ENCODE data around the gene E2F8.

E2F8 gene

GRCh38 chr11:19253153-19253745 lies 12.5 kb upstream of the E2F8 start:
- POLR2A ChIA-PET = no interaction called here
- Histone ChIP-seq H3K27ac (ENCODE audit: insufficient read depth in 1 of 2, low read depth in 1 of 2, low read length in 2 of 2, poor library complexity in 1 of 2, severe bottlenecking in 2 of 2) (no peak overlapping the region), H3K9me3 (ENCODE audit: control extremely low read depth in 1 of 5, control insufficient read depth in 4 of 5, insufficient read depth in 2 of 5, low read depth in 1 of 5, low read length in 4 of 5) (no peaks in the 10 kb centered on the region), H3K36me3 (ENCODE audit: control insufficient read depth in 4 of 4, insufficient read depth in 4 of 4, low read length in 3 of 4) (no peaks in the 10 kb centered on the region), H3K27me3 (replicated peaks in 2 of 5; ENCODE audit: control insufficient read depth in 4 of 5, insufficient read depth in 5 of 5, low read length in 4 of 5) (no peaks in the 10 kb centered on the region), H3K4me3 (ENCODE audit: control insufficient read depth in 1 of 7, extremely low read depth in 1 of 7, insufficient read depth in 4 of 7, low read depth in 2 of 7, low read length in 6 of 7) (no peak overlapping the region), H3K4me1 (ENCODE audit: control extremely low read depth in 1 of 4, control insufficient read depth in 4 of 4, insufficient read depth in 4 of 4, low read length in 3 of 4) (peaks cover 0 to 8% (median 5%) of the 10 kb centered on the region in 4 experiments)
- DNase-seq = no peak
- 96% methylated on average over 3 of the region's 7 CpGs for WGBS (ENCODE audit: insufficient coverage)
- CTCF ChIA-PET = interaction anchor here (1.0 to 1.9 kb wide), 3 partner anchors 10 to 301 kb away, joined by 3 to 5 read pairs (median 3); no protein-coding TSS in a partner anchor

GRCh38 chr11:19252394-19253152 lies 11.8 kb upstream of the E2F8 start:
- Histone ChIP-seq H3K4me3 (ENCODE audit: control insufficient read depth in 1 of 7, extremely low read depth in 1 of 7, insufficient read depth in 4 of 7, low read depth in 2 of 7, low read length in 6 of 7) (no peak overlapping the region), H3K36me3 (ENCODE audit: control insufficient read depth in 4 of 4, insufficient read depth in 4 of 4, low read length in 3 of 4) (no peaks in the 10 kb centered on the region), H3K27ac (ENCODE audit: insufficient read depth in 1 of 2, low read depth in 1 of 2, low read length in 2 of 2, poor library complexity in 1 of 2, severe bottlenecking in 2 of 2) (no peak overlapping the region), H3K9me3 (ENCODE audit: control extremely low read depth in 1 of 5, control insufficient read depth in 4 of 5, insufficient read depth in 2 of 5, low read depth in 1 of 5, low read length in 4 of 5) (no peaks in the 10 kb centered on the region), H3K4me1 (ENCODE audit: control extremely low read depth in 1 of 4, control insufficient read depth in 4 of 4, insufficient read depth in 4 of 4, low read length in 3 of 4) (peaks cover 0 to 8% (median 5%) of the 10 kb centered on the region in 4 experiments), H3K27me3 (replicated peaks in 2 of 5; ENCODE audit: control insufficient read depth in 4 of 5, insufficient read depth in 5 of 5, low read length in 4 of 5) (no peaks in the 10 kb centered on the region)
- 96% methylated on average over 4 of the region's 8 CpGs for WGBS (ENCODE audit: insufficient coverage)
- CTCF ChIA-PET = interaction anchor here (1.0 to 1.9 kb wide), 3 partner anchors 11 to 302 kb away, joined by 3 to 5 read pairs (median 3); no protein-coding TSS in a partner anchor
- DNase-seq = no peak
- POLR2A ChIA-PET = no interaction called here

- CTCF ChIA-PET = interaction anchor here (1.2 kb wide), 1 partner anchor 8 kb away, joined by 3 read pairs; no protein-coding TSS in a partner anchor
- no peaks in the 10 kb centered on the region for H3K9me3 ChIP-seq (ENCODE audit: control extremely low read depth in 1 of 5, control insufficient read depth in 4 of 5, insufficient read depth in 2 of 5, low read depth in 1 of 5, low read length in 4 of 5)
- POLR2A ChIA-PET = no interaction called here
- no peak overlapping the region for H3K27ac ChIP-seq (ENCODE audit: insufficient read depth in 1 of 2, low read depth in 1 of 2, low read length in 2 of 2, poor library complexity in 1 of 2, severe bottlenecking in 2 of 2)
- H3K36me3 ChIP-seq (ENCODE audit: control insufficient read depth in 4 of 4, insufficient read depth in 4 of 4, low read length in 3 of 4) = no peaks in the 10 kb centered on the region
- peaks cover 0 to 8% (median 5%) of the 10 kb centered on the region in 4 experiments for H3K4me1 ChIP-seq (ENCODE audit: control extremely low read depth in 1 of 4, control insufficient read depth in 4 of 4, insufficient read depth in 4 of 4, low read length in 3 of 4)
- DNase-seq = no peak
- no peak overlapping the region for H3K4me3 ChIP-seq (ENCODE audit: control insufficient read depth in 1 of 7, extremely low read depth in 1 of 7, insufficient read depth in 4 of 7, low read depth in 2 of 7, low read length in 6 of 7)
- H3K27me3 ChIP-seq (replicated peaks in 2 of 5; ENCODE audit: control insufficient read depth in 4 of 5, insufficient read depth in 5 of 5, low read length in 4 of 5) = no peaks in the 10 kb centered on the region
Observed at GRCh38 chr11:19251577-19251976, 10.8 kb upstream of the E2F8 start.

- POLR2A ChIA-PET = no interaction called here
- Histone ChIP-seq H3K4me1 (ENCODE audit: control extremely low read depth in 1 of 4, control insufficient read depth in 4 of 4, insufficient read depth in 4 of 4, low read length in 3 of 4) (peaks cover 0 to 23% (median 12%) of the 10 kb centered on the region in 4 experiments), H3K9me3 (ENCODE audit: control extremely low read depth in 1 of 5, control insufficient read depth in 4 of 5, insufficient read depth in 2 of 5, low read depth in 1 of 5, low read length in 4 of 5) (no peaks in the 10 kb centered on the region), H3K27ac (ENCODE audit: insufficient read depth in 1 of 2, low read depth in 1 of 2, low read length in 2 of 2, poor library complexity in 1 of 2, severe bottlenecking in 2 of 2) (no peak overlapping the region), H3K27me3 (replicated peaks in 2 of 5; ENCODE audit: control insufficient read depth in 4 of 5, insufficient read depth in 5 of 5, low read length in 4 of 5) (peaks cover 0 to 13% (median 8%) of the 10 kb centered on the region in 5 experiments), H3K4me3 (ENCODE audit: control insufficient read depth in 1 of 7, extremely low read depth in 1 of 7, insufficient read depth in 4 of 7, low read depth in 2 of 7, low read length in 6 of 7) (no peak overlapping the region), H3K36me3 (ENCODE audit: control insufficient read depth in 4 of 4, insufficient read depth in 4 of 4, low read length in 3 of 4) (no peaks in the 10 kb centered on the region)
- no peak for DNase-seq
- WGBS (ENCODE audit: insufficient coverage) = 100% methylated on average over 1 of the region's 1 CpG
- CTCF ChIA-PET = interaction anchor here (0.9 to 1.4 kb wide), 3 partner anchors 11 to 169 kb away, joined by 3 to 4 read pairs (median 3); no protein-coding TSS in a partner anchor
Observed at GRCh38 chr11:19246816-19247215, 6.1 kb upstream of the E2F8 start.

- WGBS (ENCODE audit: insufficient coverage) = 100% methylated on average over 2 of the region's 5 CpGs
- Histone ChIP-seq H3K9me3 (ENCODE audit: control extremely low read depth in 1 of 5, control insufficient read depth in 4 of 5, insufficient read depth in 2 of 5, low read depth in 1 of 5, low read length in 4 of 5) (no peaks in the 10 kb centered on the region), H3K36me3 (ENCODE audit: control insufficient read depth in 4 of 4, insufficient read depth in 4 of 4, low read length in 3 of 4) (no peaks in the 10 kb centered on the region), H3K27me3 (replicated peaks in 2 of 5; ENCODE audit: control insufficient read depth in 4 of 5, insufficient read depth in 5 of 5, low read length in 4 of 5) (peaks cover 0 to 15% (median 9%) of the 10 kb centered on the region in 5 experiments), H3K4me3 (ENCODE audit: control insufficient read depth in 1 of 7, extremely low read depth in 1 of 7, insufficient read depth in 4 of 7, low read depth in 2 of 7, low read length in 6 of 7) (no peak overlapping the region), H3K27ac (ENCODE audit: insufficient read depth in 1 of 2, low read depth in 1 of 2, low read length in 2 of 2, poor library complexity in 1 of 2, severe bottlenecking in 2 of 2) (no peak overlapping the region), H3K4me1 (ENCODE audit: control extremely low read depth in 1 of 4, control insufficient read depth in 4 of 4, insufficient read depth in 4 of 4, low read length in 3 of 4) (peaks cover 0 to 28% (median 16%) of the 10 kb centered on the region in 4 experiments)
- POLR2A ChIA-PET = no interaction called here
- DNase-seq = no peak
- CTCF ChIA-PET = no interaction called here
Observed at GRCh38 chr11:19245351-19245750, 4.6 kb upstream of the E2F8 start.

- Histone ChIP-seq H3K36me3 (ENCODE audit: control insufficient read depth in 4 of 4, insufficient read depth in 4 of 4, low read length in 3 of 4) (no peaks in the 10 kb centered on the region), H3K4me1 (ENCODE audit: control extremely low read depth in 1 of 4, control insufficient read depth in 4 of 4, insufficient read depth in 4 of 4, low read length in 3 of 4) (peaks cover 2 to 34% (median 19%) of the 10 kb centered on the region in 4 experiments), H3K9me3 (ENCODE audit: control extremely low read depth in 1 of 5, control insufficient read depth in 4 of 5, insufficient read depth in 2 of 5, low read depth in 1 of 5, low read length in 4 of 5) (no peaks in the 10 kb centered on the region), H3K27ac (ENCODE audit: insufficient read depth in 1 of 2, low read depth in 1 of 2, low read length in 2 of 2, poor library complexity in 1 of 2, severe bottlenecking in 2 of 2) (no peak overlapping the region), H3K27me3 (replicated peaks in 2 of 5; ENCODE audit: control insufficient read depth in 4 of 5, insufficient read depth in 5 of 5, low read length in 4 of 5) (peaks cover 0 to 15% (median 9%) of the 10 kb centered on the region in 5 experiments), H3K4me3 (ENCODE audit: control insufficient read depth in 1 of 7, extremely low read depth in 1 of 7, insufficient read depth in 4 of 7, low read depth in 2 of 7, low read length in 6 of 7) (no peak overlapping the region)
- CTCF ChIA-PET = no interaction called here
- POLR2A ChIA-PET = no interaction called here
- WGBS (ENCODE audit: insufficient coverage) = 79% methylated on average over 2 of the region's 2 CpGs
- DNase-seq = no peak
Observed at GRCh38 chr11:19244621-19245020, 3.9 kb upstream of the E2F8 start.

- ChIA-PET CTCF (interaction anchor here (1.2 kb wide), 1 partner anchor 46 kb away, joined by 3 read pairs; no protein-coding TSS in a partner anchor), POLR2A (no interaction called here)
- H3K36me3 ChIP-seq (ENCODE audit: control insufficient read depth in 4 of 4, insufficient read depth in 4 of 4, low read length in 3 of 4) = peaks cover 0 to 1% (median 0%) of the 10 kb centered on the region in 4 experiments
- H3K4me3 ChIP-seq (ENCODE audit: control insufficient read depth in 1 of 7, extremely low read depth in 1 of 7, insufficient read depth in 4 of 7, low read depth in 2 of 7, low read length in 6 of 7) = no peak overlapping the region
- H3K4me1 ChIP-seq (ENCODE audit: control extremely low read depth in 1 of 4, control insufficient read depth in 4 of 4, insufficient read depth in 4 of 4, low read length in 3 of 4) = peaks cover 2 to 38% (median 21%) of the 10 kb centered on the region in 4 experiments
- H3K27me3 ChIP-seq (replicated peaks in 2 of 5; ENCODE audit: control insufficient read depth in 4 of 5, insufficient read depth in 5 of 5, low read length in 4 of 5) = peaks cover 0 to 15% (median 9%) of the 10 kb centered on the region in 5 experiments
- no CpG with 5 or more reads among the region's 6 CpGs for WGBS (ENCODE audit: insufficient coverage)
- no peak overlapping the region for H3K27ac ChIP-seq (ENCODE audit: insufficient read depth in 1 of 2, low read depth in 1 of 2, low read length in 2 of 2, poor library complexity in 1 of 2, severe bottlenecking in 2 of 2)
- no peak for DNase-seq
- H3K9me3 ChIP-seq (ENCODE audit: control extremely low read depth in 1 of 5, control insufficient read depth in 4 of 5, insufficient read depth in 2 of 5, low read depth in 1 of 5, low read length in 4 of 5) = no peaks in the 10 kb centered on the region
Observed at GRCh38 chr11:19244084-19244483, 3.3 kb upstream of the E2F8 start.
